K562 (cell line): ENCODE measurements around the gene CAMK1D. TPM values are rescaled to one million over a fixed set of nuclear protein-coding genes. Genes with fewer than 3 reads are reported as not detected.
"Not testable (repeated sequence)": the region's sequence is repeated elsewhere in the genome, so short reads cannot be mapped to it uniquely, and the experiment has no call there.

Experiments
- ATAC-seq: fragments of 200-7000 bp; cut with Tn5 transposase; 3 replicates; pipeline ENCODE4 v1.9.1; 2020; ENCODE audit warnings: moderate library complexity
- BruUV-seq: library from RNA; stranded (reverse); fragments of 400-500 nt; replicated peaks from 2 replicates; lab custom pipeline; 2021; lab: Mats Ljungman, UMichigan
- CTCF ChIA-PET: fragments of 300-600 bp; formaldehyde crosslinking; extraction: SDS; loops from one replicate; lab custom pipeline; 2021; ENCODE audit warnings: low intra/inter-chr PET ratio; lab: Yijun Ruan, JAX
- POLR2A ChIA-PET: fragments of 300-600, 350-650 bp; sonication (Branson Sonifier 250); formaldehyde crosslinking; extraction: SDS; loops from one replicate; lab custom pipeline; 2021; ENCODE audit warnings: antibody characterized with exemption, inconsistent platforms; lab: Yijun Ruan, JAX
- DNase-seq, 4 experiments: peaks; one replicate each; pipeline versions ENCODE4 v3.0.0 to v3.0.0-alpha.2; 2011 to 2018; ENCODE audit warnings: low spot score in 3 of 4, mixed read lengths in 3 of 4; ENCODE audit errors: extremely low read depth in 1 of 4
- FAIRE-seq: peaks from 2 replicates; lab custom pipeline; 2011; peaks lifted over from hg19 to GRCh38; lab: Jason Lieb, UNC
- H2AFZ ChIP-seq: 2 replicates; pipeline ENCODE4 v1.6.0; 2011; ENCODE audit warnings: low read depth, low read length, control low read depth, inconsistent platforms
- H3K27ac ChIP-seq: fragments of 200-600 bp; 3 replicates; pipeline ENCODE4 v1.8.0; 2011; ENCODE audit warnings: low read depth, mild to moderate bottlenecking, control low read depth, inconsistent platforms, low read length, moderate library complexity, mixed read lengths; ENCODE audit errors: extremely low read depth
- H3K27me3 ChIP-seq, 2 experiments: fragments of 300-600 bp in 1 of 2; 2 replicates in 1 of 2; 3 replicates in 1 of 2; pipeline versions ENCODE4 v1.6.0 to v1.8.0; 2011; ENCODE audit warnings: inconsistent platforms in 2 of 2, low read length in 2 of 2, mild to moderate bottlenecking in 1 of 2, mixed read lengths in 1 of 2, moderate library complexity in 1 of 2; ENCODE audit not compliant: control insufficient read depth in 2 of 2, insufficient read depth in 2 of 2
- H3K36me3 ChIP-seq: fragments of 300-600 bp; 3 replicates; pipeline ENCODE4 v1.8.0; 2011; ENCODE audit warnings: mild to moderate bottlenecking, low read length, inconsistent platforms; ENCODE audit not compliant: control insufficient read depth, insufficient read depth
- H3K4me1 ChIP-seq, 2 experiments: fragments of 200-600 bp in 1 of 2; replicated peaks in 1 of 2; 2 replicates in 1 of 2; 3 replicates in 1 of 2; pipeline versions ENCODE4 v1.5.1 to v1.8.0; 2011; ENCODE audit warnings: inconsistent platforms in 2 of 2, low read length in 2 of 2, mild to moderate bottlenecking in 1 of 2, mixed read lengths in 1 of 2, moderate library complexity in 1 of 2; ENCODE audit not compliant: control insufficient read depth in 2 of 2, insufficient read depth in 2 of 2
- H3K4me2 ChIP-seq: 2 replicates; pipeline ENCODE4 v1.6.1; 2011; ENCODE audit warnings: low read length, control low read depth, inconsistent platforms, mixed read lengths; ENCODE audit not compliant: insufficient read depth
- H3K4me3 ChIP-seq: fragments of 200-600 bp; sonication (generic), shearing (Covaris generic); 2 replicates; pipeline ENCODE4 v1.5.1; 2016; ENCODE audit warnings: control low read depth, inconsistent platforms
- H3K79me2 ChIP-seq: fragments of 200-600 bp; 3 replicates; pipeline ENCODE4 v1.8.0; 2011; ENCODE audit warnings: low read length, inconsistent platforms; ENCODE audit not compliant: control insufficient read depth, insufficient read depth
- H3K9ac ChIP-seq, 2 experiments: 2 replicates each; pipeline versions ENCODE4 v1.6.0 to v1.6.1; 2011; ENCODE audit warnings: low read depth in 2 of 2, low read length in 2 of 2, control low read depth in 1 of 2, inconsistent platforms in 1 of 2, mild to moderate bottlenecking in 1 of 2, mixed read lengths in 1 of 2; ENCODE audit not compliant: insufficient read depth in 1 of 2
- H3K9me1 ChIP-seq: one replicate; pipeline ENCODE4 v1.6.0; 2011; ENCODE audit warnings: inconsistent platforms, mild to moderate bottlenecking, low read length, moderate library complexity; ENCODE audit not compliant: control insufficient read depth, insufficient read depth
- H3K9me3 ChIP-seq: replicated peaks from 2 replicates; pipeline ENCODE4 v1.5.1; 2011; ENCODE audit warnings: low read depth, low read length, inconsistent platforms; ENCODE audit not compliant: control insufficient read depth, insufficient read depth
- H4K20me1 ChIP-seq: replicated peaks from 2 replicates; pipeline ENCODE4 v1.6.1; 2011; ENCODE audit warnings: low read length, inconsistent platforms, mixed read lengths; ENCODE audit not compliant: control insufficient read depth, insufficient read depth
- ARHGAP35 ChIP-seq: fragments of 450-650 bp; IDR thresholded peaks from 2 replicates; pipeline ENCODE4 v1.6.1; 2018; ENCODE audit not compliant: partially characterized antibody
- EHMT2 ChIP-seq: fragments of 450-650 bp; IDR thresholded peaks from 2 replicates; pipeline ENCODE4 v1.6.1; 2018; ENCODE audit warnings: antibody characterized with exemption
- FUS ChIP-seq: fragments of 200-400 bp; formaldehyde crosslinking; optimal IDR thresholded peaks from 2 replicates; pipeline ENCODE3; 2017; ENCODE audit warnings: low read depth, low read length
- GABPB1 ChIP-seq: sonication (generic); formaldehyde crosslinking; IDR thresholded peaks from 2 replicates; pipeline ENCODE4 v1.8.0; 2022; ENCODE audit warnings: mild to moderate bottlenecking, missing genetic modification reagents
- NFXL1 ChIP-seq: fragments of 450-650 bp; formaldehyde crosslinking; IDR thresholded peaks from 2 replicates; pipeline ENCODE4 v1.4.0; 2021; ENCODE audit warnings: mild to moderate bottlenecking
- TAF1 ChIP-seq: IDR thresholded peaks from 2 replicates; pipeline ENCODE4 v1.6.1; 2011; ENCODE audit warnings: mild to moderate bottlenecking, low read length, moderate library complexity; ENCODE audit not compliant: insufficient read depth, control insufficient read depth, severe bottlenecking; ENCODE audit errors: extremely low read depth
- YY1 ChIP-seq, 3 experiments: IDR thresholded peaks; 2 replicates each; pipeline ENCODE4 v1.6.1; 2011; ENCODE audit warnings: low read length in 2 of 3, mild to moderate bottlenecking in 2 of 3, moderate library complexity in 2 of 3, borderline replicate concordance in 1 of 3, control low read depth in 1 of 3, low read depth in 1 of 3; ENCODE audit not compliant: insufficient read depth in 3 of 3, insufficient replicate concordance in 2 of 3, control insufficient read depth in 1 of 3, insufficient read length in 1 of 3; ENCODE audit errors: extremely low read depth in 1 of 3
- ZNF384 ChIP-seq: IDR thresholded peaks from 2 replicates; pipeline ENCODE4 v1.6.1; 2012; ENCODE audit warnings: low read depth, low read length, improper control_type of control experiment
- WGBS: fragments of 100-300 bp; shearing (Covaris generic); methylation state at CpG from one replicate; pipeline ENCODE4 v1.1.6; 2016; ENCODE audit warnings: low coverage, mixed read lengths; ENCODE audit not compliant: insufficient coverage; ENCODE audit errors: missing lambda C conversion rate; 5-methylcytosine and 5-hydroxymethylcytosine counted together
- in situ Hi-C: fragments of 300-500 bp; cut with MboI; formaldehyde crosslinking; loops from 4 replicates; pipeline ENCODE4 v1.15.0; 2018; ENCODE audit warnings: inconsistent platforms, mixed read lengths
- intact Hi-C: fragments of 100-400 bp; cut with micrococcal nuclease; formaldehyde crosslinking; loops from 2 replicates; pipeline ENCODE4 v1.14.2; 2022
- polyA plus RNA-seq, 8 experiments: library from polyadenylated mRNA; depleted of rRNA in 4 of 8; stranded (reverse) in 5 of 8; unstranded in 3 of 8; fragments of >200 nt; fragmentation: Nextera tagmentation in 2 of 8; fragmentation: Illumina TruSeq in 1 of 8; extraction: Ambion mirVana in 2 of 8; extraction: Trizol in 1 of 8; gene quantifications; 2 replicates each; pipeline versions ENCODE4 v1.2.1 to v1.2.3, GENCODE V29; 2011 to 2014; ENCODE audit warnings: inconsistent platforms in 1 of 8, missing spikeins in 1 of 8
- total RNA-seq, 7 experiments: library from RNA; depleted of rRNA in 6 of 7; stranded (reverse); fragments of >200 nt in 6 of 7; fragmentation: Illumina TruSeq in 2 of 7; extraction: Trizol in 2 of 7; gene quantifications; 2 replicates each; pipeline versions ENCODE4 v1.2.1 to v1.2.3, GENCODE V29; 2011 to 2021; ENCODE audit warnings: low replicate concordance in 1 of 7
- TF ChIP-seq, protein P1 (sequence below): fragments of 450-650 bp; IDR thresholded peaks from one replicate; pipeline ENCODE4 v1.6.1; 2018; ENCODE audit warnings: mild to moderate bottlenecking, moderate library complexity; ENCODE audit not compliant: partially characterized antibody

Gene CAMK1D
- total and polyA plus RNA-seq, 9 of the 15 experiments (the other 6 are each of a cell fraction or from before 2014, with no cell fraction given): 0.12 to 0.24 (median 0.20) TPM; not detected in 5

- H3K4me2 ChIP-seq, H3K4me3 ChIP-seq, H2AFZ ChIP-seq, H3K9ac ChIP-seq, intact Hi-C loops, BruUV-seq, H3K9me3 ChIP-seq, H3K79me2 ChIP-seq, H3K4me1 ChIP-seq, H4K20me1 ChIP-seq, FAIRE-seq, H3K36me3 ChIP-seq, H3K27ac ChIP-seq, in situ Hi-C loops, DNase-seq: not testable (repeated sequence)
- CTCF ChIA-PET: interaction anchor here (0.7 kb wide), 1 partner anchor 281 kb away, joined by 3 read pairs; no protein-coding TSS in a partner anchor
- 3% methylated on average over 3 of the region's 6 CpGs for WGBS
- peak; percentile 67 for TF ChIP-seq ZNF384
- TF ChIP-seq, all 486 proteins: peak for 1; not testable (repeated sequence) for 485
- peaks cover 7 to 45% of the 10 kb centered on the region in 2 experiments; a peak in 4 of 5 replicates for H3K27me3 ChIP-seq
- ATAC-seq: peak; percentile 54; the same call in 2 of the 3 replicates
- H3K9me1 ChIP-seq: not testable (repeated sequence)
- POLR2A ChIA-PET: interaction anchor here (1.1 kb wide), 1 partner anchor 48 kb away, joined by 3 read pairs; no protein-coding TSS in a partner anchor
These were observed 460.7 kb downstream of the CAMK1D start for GRCh38 chr10:12810046-12810445.

GRCh38 chr10:12811826-12812225 lies 462.5 kb downstream of the CAMK1D start:
- Histone ChIP-seq H3K27me3 (peaks cover 11 to 43% of the 10 kb centered on the region in 2 experiments; a peak in 4 of 5 replicates), H3K27ac (no peak overlapping the region), H3K36me3 (no peaks in the 10 kb centered on the region), H3K4me1 (no peaks in the 10 kb centered on the region), H3K9ac (no peak overlapping the region), H3K9me3 (no peaks in the 10 kb centered on the region), H3K79me2 (no peaks in the 10 kb centered on the region), H3K4me3 (no peak overlapping the region), H4K20me1 (no peaks in the 10 kb centered on the region), H3K4me2 (no peak overlapping the region), H2AFZ (no peak overlapping the region), H3K9me1 (no peaks in the 10 kb centered on the region)
- ChIA-PET CTCF (no interaction called here), POLR2A (no interaction called here)
- TF ChIP-seq GABPB1 (CRISPR knock-in tag): no peak
- no peak for TF ChIP-seq EHMT2
- TF ChIP-seq, protein P1, sequence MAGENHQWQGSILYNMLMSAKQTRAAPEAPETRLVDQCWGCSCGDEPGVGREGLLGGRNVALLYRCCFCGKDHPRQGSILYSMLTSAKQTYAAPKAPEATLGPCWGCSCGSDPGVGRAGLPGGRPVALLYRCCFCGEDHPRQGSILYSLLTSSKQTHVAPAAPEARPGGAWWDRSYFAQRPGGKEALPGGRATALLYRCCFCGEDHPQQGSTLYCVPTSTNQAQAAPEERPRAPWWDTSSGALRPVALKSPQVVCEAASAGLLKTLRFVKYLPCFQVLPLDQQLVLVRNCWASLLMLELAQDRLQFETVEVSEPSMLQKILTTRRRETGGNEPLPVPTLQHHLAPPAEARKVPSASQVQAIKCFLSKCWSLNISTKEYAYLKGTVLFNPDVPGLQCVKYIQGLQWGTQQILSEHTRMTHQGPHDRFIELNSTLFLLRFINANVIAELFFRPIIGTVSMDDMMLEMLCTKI: no peak
- TF ChIP-seq YY1 (IDR thresholded peaks at IDR 0.05; ENCODE audit: borderline replicate concordance in 1 of 3, control insufficient read depth in 1 of 3, extremely low read depth in 1 of 3, insufficient read depth in 3 of 3, insufficient read length in 1 of 3, insufficient replicate concordance in 2 of 3, low read depth in 1 of 3, low read length in 2 of 3): no peak
- TF ChIP-seq ARHGAP35: no peak
- no peak for TF ChIP-seq TAF1
- no peak for TF ChIP-seq NFXL1 (CRISPR knock-in tag)
- no peak for TF ChIP-seq FUS
- intact Hi-C loops: no loop called here
- ATAC-seq (no peak), DNase-seq (no peak), FAIRE-seq (no peak)
- no TSS peak for BruUV-seq
- under 1% methylated on average over 13 of the region's 14 CpGs for WGBS
- in situ Hi-C loops: no loop called here
